ENCODE measurements around the gene MICAL2. TPM values are rescaled to one million over a fixed set of nuclear protein-coding genes. Genes with fewer than 3 reads are reported as not detected.

MICAL2 gene
- total RNA-seq, 4 donors from 2014 or later, result 196 to 550 (median 237) TPM

GRCh38 chr11:12198251-12199222 lies 88.1 kb downstream of the MICAL2 start:
- no peaks in the 10 kb centered on the region for H3K27me3 ChIP-seq

DNA sequence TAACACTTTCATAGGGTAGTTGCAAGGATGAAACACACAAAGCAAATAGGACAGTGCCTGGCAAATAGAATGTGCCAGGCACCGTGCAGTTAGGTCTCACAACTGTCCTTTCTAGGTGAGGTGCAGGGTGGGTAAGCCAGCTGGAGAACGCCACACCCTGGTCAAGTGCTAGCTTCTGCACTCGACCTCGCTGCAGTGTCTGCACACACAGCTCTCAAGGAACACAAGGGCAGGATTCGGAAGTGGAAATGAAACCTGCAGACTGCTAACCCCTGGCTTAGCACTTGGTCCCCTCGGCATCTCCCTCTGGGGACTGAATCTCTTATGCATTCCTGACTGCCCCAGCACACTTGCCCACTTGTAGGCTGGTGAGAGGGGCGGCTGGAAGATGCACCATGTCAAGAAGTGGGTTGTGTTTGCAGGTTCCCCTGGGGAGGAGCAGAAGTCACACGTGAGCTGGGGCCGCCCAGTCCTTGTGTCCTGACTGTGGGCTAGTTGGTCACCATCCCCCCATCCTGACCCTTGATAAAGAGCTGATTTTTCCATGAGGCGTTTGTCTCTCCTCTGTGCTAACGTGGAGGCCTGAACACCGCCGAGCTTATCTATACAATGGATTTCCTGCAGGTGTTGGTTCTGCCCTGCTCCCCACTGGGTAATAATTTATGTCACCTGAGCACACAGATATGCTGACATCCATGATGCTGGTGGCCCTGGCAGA lies 89.0 kb downstream of the MICAL2 start:
- ATAC-seq, result no peak
- Histone ChIP-seq H3K4me3 (no peak overlapping the region), H3K4me1 (peaks cover 11 to 56% (median 15%) of the 10 kb centered on the region in 3 donors), H3K36me3 (peaks cover 0 to 11% of the 10 kb centered on the region in 2 donors), H3K27me3 (no peaks in the 10 kb centered on the region), H3K27ac (peak overlapping the region in 3 of 4 donors; percentile 62 to 80 (median 76)), H3K9me3 (no peaks in the 10 kb centered on the region)
- TF ChIP-seq CTCF (IDR thresholded peaks at IDR 0.05), result no peak
- no peak for TF ChIP-seq EP300 (IDR thresholded peaks at IDR 0.05)
- no peak for TF ChIP-seq POLR2AphosphoS5 (IDR thresholded peaks at IDR 0.05)
- no peak for TF ChIP-seq POLR2A (IDR thresholded peaks at IDR 0.05)
- 75 to 89% methylated on average over 5 to 11 of the region's 13 CpGs for WGBS, 2 donors (ENCODE audit: low coverage in 1 of 2)

More at GRCh38 chr11:12198251-12199222, 88.1 kb downstream of the MICAL2 start:
- Histone ChIP-seq H3K36me3 (peaks cover 0 to 7% of the 10 kb centered on the region in 2 donors), H3K4me3 (no peak overlapping the region), H3K4me1 (peaks cover 11 to 63% (median 15%) of the 10 kb centered on the region in 3 donors), H3K27ac (peak overlapping the region in 3 of 4 donors; percentile 62 to 80 (median 76)), H3K9me3 (no peaks in the 10 kb centered on the region)
- WGBS, 2 donors (ENCODE audit: low coverage in 1 of 2), result 65 to 100% methylated on average over 1 to 2 of the region's 8 CpGs
- TF ChIP-seq POLR2AphosphoS5 (IDR thresholded peaks at IDR 0.05) (no peak), POLR2A (IDR thresholded peaks at IDR 0.05) (no peak), CTCF (IDR thresholded peaks at IDR 0.05) (no peak), EP300 (IDR thresholded peaks at IDR 0.05) (no peak)
- ATAC-seq, result no peak

DNA sequence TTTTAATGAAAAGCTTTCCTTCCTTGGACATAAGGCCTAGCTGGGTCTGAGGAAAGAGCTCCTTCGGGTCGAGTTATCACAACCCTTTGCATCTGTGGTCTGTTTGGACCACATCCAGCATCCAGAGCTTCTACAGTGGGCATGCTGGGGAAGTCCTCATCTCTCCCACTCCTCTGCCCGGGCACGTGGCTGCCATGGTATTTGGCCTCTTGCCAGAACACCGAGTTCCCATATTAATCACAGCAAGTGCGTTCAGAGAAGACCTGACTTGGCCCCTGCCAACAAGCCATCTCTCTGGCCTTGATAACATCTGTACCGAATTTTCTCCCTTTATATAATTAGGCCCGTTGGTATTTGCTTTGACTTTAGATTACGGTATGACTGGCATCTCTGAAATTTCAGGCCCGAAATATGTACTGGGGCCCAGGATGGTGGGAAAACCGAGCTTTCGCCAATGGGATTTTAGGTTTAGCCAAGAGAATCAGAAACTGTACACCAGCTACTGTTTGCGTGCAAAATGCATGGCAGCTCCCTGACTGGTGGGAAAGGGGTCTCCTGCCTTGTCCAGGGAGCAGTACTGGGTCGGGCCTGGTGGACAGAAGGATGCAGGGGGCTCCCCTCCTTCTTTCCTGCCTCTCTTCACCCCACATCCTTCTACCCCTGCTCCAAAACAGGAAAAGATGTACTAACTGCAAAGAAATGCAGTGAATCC lies 90.0 kb downstream of the MICAL2 start:
- H3K4me1 ChIP-seq, result peaks cover 11 to 56% (median 15%) of the 10 kb centered on the region in 3 donors
- ATAC-seq, result peak; percentile 32
- 63 to 85% methylated on average over 7 to 8 of the region's 14 CpGs for WGBS, 2 donors (ENCODE audit: low coverage in 1 of 2)
- no peaks in the 10 kb centered on the region for H3K9me3 ChIP-seq
- peaks cover 0 to 21% of the 10 kb centered on the region in 2 donors for H3K36me3 ChIP-seq
- H3K27me3 ChIP-seq, result no peaks in the 10 kb centered on the region
- H3K27ac ChIP-seq, result peak overlapping the region; percentile 36 to 80 (median 69)
- TF ChIP-seq EP300 (IDR thresholded peaks at IDR 0.05) (no peak), POLR2AphosphoS5 (IDR thresholded peaks at IDR 0.05) (peak; percentile 75)
- no peak overlapping the region for H3K4me3 ChIP-seq

DNA sequence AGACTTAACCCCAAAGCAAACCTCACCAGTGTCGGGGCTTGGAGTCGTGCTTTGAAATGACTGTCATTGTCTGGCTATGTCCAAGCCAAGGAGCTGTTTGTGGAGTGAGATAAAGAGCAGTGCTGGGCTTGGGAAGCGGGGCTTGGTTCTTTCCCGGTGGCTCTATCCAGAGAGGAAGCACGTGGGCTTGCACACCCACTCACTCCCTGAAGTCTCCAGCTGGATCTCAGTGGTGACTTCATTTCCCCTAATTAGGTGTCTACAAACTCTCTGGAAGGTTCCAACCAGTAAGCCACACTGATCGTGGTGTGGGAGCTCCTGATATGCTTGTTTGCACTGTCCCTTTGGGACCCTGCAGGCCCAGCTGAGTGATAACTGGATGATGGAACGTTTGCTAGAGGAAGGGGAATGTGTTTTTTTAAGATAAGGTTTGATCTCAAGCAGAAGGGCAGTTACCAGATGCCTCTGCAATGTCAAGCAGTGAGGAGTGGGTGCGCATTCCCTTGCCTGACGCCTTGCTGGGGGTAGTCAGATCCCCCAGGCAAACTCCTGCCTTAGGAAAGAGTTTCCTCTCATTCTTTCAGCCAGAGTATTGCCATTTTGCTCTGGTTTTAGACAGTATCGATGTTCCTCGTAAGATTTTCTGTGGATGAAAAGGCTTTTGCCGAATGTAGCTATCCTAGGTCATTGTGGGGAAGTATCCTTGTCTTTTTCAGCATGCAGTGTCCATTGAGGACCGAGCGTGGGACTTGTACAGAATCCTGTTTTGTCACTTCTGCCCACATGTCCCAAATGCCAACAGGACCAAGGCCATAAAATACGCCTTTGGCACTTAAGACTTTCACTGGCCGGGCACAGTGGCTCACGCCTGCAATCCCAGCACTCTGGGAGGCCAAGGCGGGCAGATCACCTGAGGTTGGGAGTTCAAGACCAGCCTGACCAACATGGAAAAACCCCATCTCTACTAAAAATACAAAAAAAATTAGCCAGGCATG lies 90.9 kb downstream of the MICAL2 start:
- Histone ChIP-seq H3K36me3 (peaks cover 0 to 30% of the 10 kb centered on the region in 2 donors), H3K27me3 (no peaks in the 10 kb centered on the region), H3K27ac (peak overlapping the region; percentile 36 to 80 (median 69)), H3K4me3 (no peak overlapping the region), H3K9me3 (no peaks in the 10 kb centered on the region), H3K4me1 (peaks cover 11 to 53% (median 15%) of the 10 kb centered on the region in 3 donors)
- WGBS, 2 donors (ENCODE audit: low coverage in 1 of 2), result 35 to 48% methylated on average over 4 to 12 of the region's 18 CpGs
- peak; percentile 42 for ATAC-seq
- TF ChIP-seq EP300 (IDR thresholded peaks at IDR 0.05), result no peak
